AG09309 (cell line): ENCODE data around the gene ANAPC2.

ENCODE experiments used
- DNase-seq: peaks from one replicate; pipeline ENCODE4 v3.0.0-alpha.2; 2010; ENCODE audit warnings: low read depth
- H3K4me3 ChIP-seq: 2 replicates; pipeline ENCODE4 v1.5.1; 2011; ENCODE audit warnings: mild to moderate bottlenecking, low read depth, low read length, moderate library complexity; ENCODE audit not compliant: control insufficient read depth
- CTCF ChIP-seq: IDR thresholded peaks from 2 replicates; pipeline ENCODE4 v1.5.1; 2011; ENCODE audit warnings: mild to moderate bottlenecking, low read depth, low read length, inconsistent platforms; ENCODE audit not compliant: insufficient read depth, control insufficient read depth; ENCODE audit errors: missing control alignments

Gene ANAPC2

GRCh38 chr9:137195525-137196220 is 7.3 kb upstream of the ANAPC2 start:
- no peak overlapping the region for H3K4me3 ChIP-seq
- no peak for TF ChIP-seq CTCF
- DNase-seq, result no peak

GRCh38 chr9:137194909-137195308 is 6.5 kb upstream of the ANAPC2 start:
- no peak overlapping the region for H3K4me3 ChIP-seq
- no peak for TF ChIP-seq CTCF
- no peak for DNase-seq

DNA sequence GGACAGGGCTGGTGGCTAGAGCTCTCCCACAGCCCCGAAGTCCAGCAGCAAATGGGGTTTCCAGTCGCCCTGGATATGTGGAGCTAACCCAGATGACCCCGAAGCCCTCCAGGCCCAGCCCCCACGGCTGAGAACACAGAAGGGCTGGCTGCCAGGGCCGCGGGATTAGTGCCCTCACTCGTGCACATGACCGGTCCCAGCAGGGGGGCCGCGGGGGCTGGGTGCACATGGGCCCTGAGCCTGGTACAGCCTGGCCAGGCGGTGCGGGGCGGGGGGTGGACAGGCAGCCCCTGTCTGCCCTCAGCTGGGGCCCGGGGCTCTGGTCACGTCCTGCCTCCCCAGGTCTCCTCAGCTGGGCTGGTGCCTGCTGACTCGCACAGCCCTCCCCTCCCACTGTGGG is 6.0 kb upstream of the ANAPC2 start:
- TF ChIP-seq CTCF, result no peak
- no peak overlapping the region for H3K4me3 ChIP-seq
- DNase-seq, result no peak

GRCh38 chr9:137193771-137194170 is 5.4 kb upstream of the ANAPC2 start:
- no peak for DNase-seq
- TF ChIP-seq CTCF, result no peak
- no peak overlapping the region for H3K4me3 ChIP-seq

DNA sequence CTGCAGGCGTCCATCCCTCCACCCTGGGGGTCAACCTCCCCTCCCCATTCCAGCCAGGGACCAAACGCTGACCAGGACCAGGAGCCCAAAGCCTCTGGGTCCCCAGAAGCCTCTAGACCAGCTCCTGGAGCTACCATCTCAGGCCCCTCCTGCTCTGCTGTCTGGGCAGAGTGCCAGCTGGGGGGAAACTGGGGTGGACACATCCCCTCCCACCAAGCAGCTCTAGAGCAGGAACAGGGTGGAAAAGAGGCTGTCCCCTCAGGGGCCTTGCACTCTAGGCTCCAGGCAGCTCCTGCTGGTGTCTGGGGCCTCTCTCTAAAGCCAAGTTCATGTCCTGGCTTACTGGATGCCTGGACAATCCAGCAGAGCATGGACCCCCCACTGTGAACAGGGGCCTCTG is 4.5 kb upstream of the ANAPC2 start:
- DNase-seq, result no peak
- no peak for TF ChIP-seq CTCF
- no peak overlapping the region for H3K4me3 ChIP-seq

- TF ChIP-seq CTCF, result no peak
- no peak overlapping the region for H3K4me3 ChIP-seq
- DNase-seq, result no peak
These were observed 4.1 kb upstream of the ANAPC2 start for GRCh38 chr9:137192448-137192780.
